Measurements from ENCODE around the gene BORCS5.

BORCS5 gene

GRCh38 chr12:12449533-12450025, 92.7 kb downstream of the BORCS5 start:
- H3K4me3 ChIP-seq (ENCODE audit: low read depth, low read length) = no peak overlapping the region
- no peak for TF ChIP-seq CTCF (IDR thresholded peaks at IDR 0.05; ENCODE audit: low read depth, low read length, missing control alignments)
- DNase-seq (ENCODE audit: low read depth) = no peak

- no peak for TF ChIP-seq CTCF (IDR thresholded peaks at IDR 0.05; ENCODE audit: low read depth, low read length, missing control alignments)
- no peak for DNase-seq (ENCODE audit: low read depth)
- no peak overlapping the region for H3K4me3 ChIP-seq (ENCODE audit: low read depth, low read length)
These were observed 93.2 kb downstream of the BORCS5 start for GRCh38 chr12:12450043-12450471.

GRCh38 chr12:12451098-12451497, 94.2 kb downstream of the BORCS5 start:
- no peak for TF ChIP-seq CTCF (IDR thresholded peaks at IDR 0.05; ENCODE audit: low read depth, low read length, missing control alignments)
- no peak for DNase-seq (ENCODE audit: low read depth)
- no peak overlapping the region for H3K4me3 ChIP-seq (ENCODE audit: low read depth, low read length)

GRCh38 chr12:12452326-12452902, 95.5 kb downstream of the BORCS5 start:
- TF ChIP-seq CTCF (IDR thresholded peaks at IDR 0.05; ENCODE audit: low read depth, low read length, missing control alignments) = no peak
- no peak overlapping the region for H3K4me3 ChIP-seq (ENCODE audit: low read depth, low read length)
- DNase-seq (ENCODE audit: low read depth) = no peak

GRCh38 chr12:12453635-12454034, 96.8 kb downstream of the BORCS5 start:
- DNase-seq (ENCODE audit: low read depth) = no peak
- no peak overlapping the region for H3K4me3 ChIP-seq (ENCODE audit: low read depth, low read length)
- TF ChIP-seq CTCF (IDR thresholded peaks at IDR 0.05; ENCODE audit: low read depth, low read length, missing control alignments) = no peak

GRCh38 chr12:12454315-12454714, 97.4 kb downstream of the BORCS5 start:
- no peak for DNase-seq (ENCODE audit: low read depth)
- no peak for TF ChIP-seq CTCF (IDR thresholded peaks at IDR 0.05; ENCODE audit: low read depth, low read length, missing control alignments)
- H3K4me3 ChIP-seq (ENCODE audit: low read depth, low read length) = no peak overlapping the region

- no peak for DNase-seq (ENCODE audit: low read depth)
These were observed 99.8 kb downstream of the BORCS5 start for GRCh38 chr12:12456637-12457036.

More at GRCh38 chr12:12456637-12457036, 99.8 kb downstream of the BORCS5 start:
- TF ChIP-seq CTCF (IDR thresholded peaks at IDR 0.05; ENCODE audit: low read depth, low read length, missing control alignments) = no peak
- no peak overlapping the region for H3K4me3 ChIP-seq (ENCODE audit: low read depth, low read length)
